GM18861 (cell line): ENCODE results near the gene PSORS1C2.
"Not testable (repeated sequence)": the region's sequence is repeated elsewhere in the genome, so short reads cannot be mapped to it uniquely, and the experiment has no call there.

Experiments
- ATAC-seq: cut with Tn5 transposase; IDR thresholded peaks from one replicate; pipeline ENCODE4 v1.9.1; 2021; ENCODE audit not compliant: unreplicated experiment

The PSORS1C2 gene

DNA sequence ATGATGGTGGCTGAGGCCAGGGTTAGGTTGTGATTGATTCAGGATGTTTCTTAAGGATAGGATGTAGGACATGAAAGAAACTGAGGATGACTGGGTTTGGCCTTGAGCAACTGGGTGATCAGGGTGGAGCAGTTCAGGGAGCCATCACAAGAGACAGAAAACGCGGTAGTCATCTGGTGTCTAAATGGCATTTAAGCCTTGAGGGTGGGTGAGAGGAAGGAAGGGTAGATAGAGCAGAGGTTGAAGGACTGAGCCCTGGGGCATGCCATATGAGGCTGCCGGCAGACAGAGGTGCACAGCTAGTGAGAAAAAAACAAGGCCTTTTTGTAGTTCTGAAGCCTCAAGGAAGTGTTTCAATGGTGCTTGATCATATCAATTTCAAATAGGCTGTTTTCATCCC is 29.7 kb upstream of the PSORS1C2 start:
- ATAC-seq = no peak

DNA sequence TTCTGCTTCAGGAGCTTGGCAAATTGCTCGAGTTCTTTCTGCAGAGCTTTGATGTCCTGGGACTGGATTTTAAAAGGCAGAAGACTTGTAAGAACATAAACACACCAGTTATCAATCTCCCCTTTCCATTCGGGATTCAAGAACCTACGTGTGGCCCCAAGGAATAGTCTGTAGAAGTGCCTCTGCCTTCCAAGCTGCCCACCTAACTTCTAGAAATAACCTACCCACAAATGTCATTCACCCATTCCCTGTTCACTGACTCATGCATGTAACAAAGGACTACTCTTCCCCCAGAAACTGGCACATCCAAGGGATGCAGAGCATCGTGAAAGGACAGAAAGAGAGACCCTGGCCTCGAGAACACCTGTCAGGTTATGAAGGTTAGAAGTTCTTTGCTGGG is 27.1 kb upstream of the PSORS1C2 start:
- no peak for ATAC-seq

DNA sequence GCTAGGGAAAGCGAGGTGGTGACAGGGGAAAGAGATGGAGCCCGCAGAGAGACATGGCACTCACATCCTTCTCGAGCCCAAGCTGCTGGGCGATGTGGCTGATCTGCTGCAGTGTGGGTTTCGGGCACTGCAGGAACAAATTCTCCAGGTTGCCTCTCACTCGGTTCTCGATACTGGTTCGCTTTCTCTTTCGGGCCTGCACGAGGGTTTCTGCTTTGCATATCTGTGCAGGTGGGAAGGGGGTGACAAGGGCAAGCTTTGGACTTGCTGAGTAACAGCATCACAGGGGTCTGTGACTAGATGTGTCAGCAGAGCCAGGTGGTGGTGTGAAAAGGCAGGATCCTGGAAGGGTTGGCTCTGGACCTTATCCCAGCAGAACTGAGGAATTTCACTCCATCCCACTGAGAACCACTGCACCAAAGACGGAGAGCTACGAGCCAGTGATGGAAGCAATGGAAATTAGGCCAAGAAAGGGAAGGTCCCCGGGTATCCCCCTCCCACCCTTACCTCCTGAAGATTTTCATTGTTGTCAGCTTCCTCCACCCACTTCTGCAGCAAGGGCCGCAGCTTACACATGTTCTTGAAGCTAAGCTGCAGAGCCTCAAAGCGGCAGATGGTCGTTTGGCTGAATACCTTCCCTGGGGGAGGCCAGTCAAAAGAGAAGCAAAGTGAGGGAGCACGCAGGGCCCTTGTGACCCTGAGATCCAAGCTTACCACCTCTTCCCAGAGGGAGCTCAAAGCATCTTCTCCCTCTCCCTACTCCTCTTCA is 26.4 kb upstream of the PSORS1C2 start:
- ATAC-seq = peak; percentile 62

DNA sequence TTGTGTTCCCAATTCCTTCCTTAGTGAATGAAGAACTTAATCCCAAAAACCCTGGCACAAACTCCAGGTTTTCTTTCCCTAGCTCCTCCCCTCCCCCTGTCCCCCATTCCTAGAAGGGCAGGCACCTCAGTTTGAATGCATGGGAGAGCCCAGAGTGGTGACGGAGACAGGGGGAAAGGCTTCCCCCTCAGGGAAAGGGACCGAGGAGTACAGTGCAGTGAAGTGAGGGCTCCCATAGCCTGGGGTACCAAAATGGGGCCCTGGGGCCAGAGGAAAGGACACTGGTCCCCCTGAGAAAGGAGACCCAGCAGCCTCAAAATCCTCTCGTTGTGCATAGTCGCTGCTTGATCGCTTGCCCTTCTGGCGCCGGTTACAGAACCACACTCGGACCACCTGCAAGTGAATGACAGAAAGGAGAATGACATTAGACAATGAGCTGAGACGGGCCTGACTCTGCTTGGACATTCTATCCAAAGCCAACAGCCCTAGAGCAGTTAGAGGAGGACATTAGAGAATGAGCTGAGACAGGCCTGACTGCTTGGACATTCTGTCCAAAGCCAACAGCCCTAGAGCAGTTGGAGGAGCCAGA is 25.7 kb upstream of the PSORS1C2 start:
- ATAC-seq = not testable (repeated sequence)

DNA sequence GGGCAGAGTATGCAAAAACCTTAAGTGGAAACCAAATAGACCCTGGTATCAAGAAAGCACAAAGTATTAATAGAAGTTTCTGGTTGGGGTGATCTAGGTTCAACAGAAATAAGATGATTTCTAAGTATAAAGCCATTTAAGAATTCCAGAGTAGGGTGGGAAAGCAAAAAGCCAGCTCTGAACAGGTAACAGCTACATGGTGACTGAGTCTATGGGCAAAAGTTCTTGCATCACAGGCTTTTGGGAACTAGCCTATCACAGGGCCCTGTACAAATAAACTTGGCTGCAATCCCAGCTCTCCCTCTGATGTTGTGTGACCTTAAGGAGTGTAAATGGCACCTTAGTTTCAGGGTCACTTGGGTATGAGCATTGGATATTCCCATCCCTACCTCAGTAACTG is 25.1 kb upstream of the PSORS1C2 start:
- ATAC-seq = no peak

DNA sequence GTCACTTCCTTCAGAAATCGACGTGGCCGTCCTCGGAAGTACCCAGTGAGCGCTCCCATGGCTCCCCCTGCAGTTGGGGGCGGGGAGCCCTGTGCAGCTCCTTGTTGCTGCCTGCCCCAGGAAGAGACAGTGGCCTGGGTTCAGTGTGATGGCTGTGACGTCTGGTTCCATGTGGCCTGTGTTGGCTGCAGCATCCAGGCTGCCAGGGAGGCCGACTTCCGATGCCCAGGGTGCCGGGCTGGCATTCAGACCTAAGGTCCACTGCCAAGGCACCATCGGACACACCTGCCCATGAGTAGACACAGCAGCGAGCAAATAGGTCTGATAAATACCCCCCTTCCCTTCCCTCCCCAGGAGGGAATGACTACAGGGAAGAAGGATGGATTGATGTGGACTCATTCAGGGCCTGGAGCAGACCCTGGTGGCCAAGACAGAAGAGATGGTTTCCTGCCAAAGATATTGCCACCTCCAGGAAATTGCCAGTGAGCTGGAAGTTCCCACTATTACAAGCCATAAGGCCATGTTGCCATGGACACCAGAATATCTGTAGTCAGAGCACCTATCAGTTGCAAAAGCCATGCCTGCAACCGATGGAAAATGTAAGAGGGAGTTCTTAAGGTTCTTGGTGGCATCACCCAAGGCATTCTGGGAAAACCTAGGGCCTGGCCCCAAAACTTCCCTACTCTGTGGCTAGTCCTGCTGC is 23.7 kb upstream of the PSORS1C2 start:
- ATAC-seq = no peak

DNA sequence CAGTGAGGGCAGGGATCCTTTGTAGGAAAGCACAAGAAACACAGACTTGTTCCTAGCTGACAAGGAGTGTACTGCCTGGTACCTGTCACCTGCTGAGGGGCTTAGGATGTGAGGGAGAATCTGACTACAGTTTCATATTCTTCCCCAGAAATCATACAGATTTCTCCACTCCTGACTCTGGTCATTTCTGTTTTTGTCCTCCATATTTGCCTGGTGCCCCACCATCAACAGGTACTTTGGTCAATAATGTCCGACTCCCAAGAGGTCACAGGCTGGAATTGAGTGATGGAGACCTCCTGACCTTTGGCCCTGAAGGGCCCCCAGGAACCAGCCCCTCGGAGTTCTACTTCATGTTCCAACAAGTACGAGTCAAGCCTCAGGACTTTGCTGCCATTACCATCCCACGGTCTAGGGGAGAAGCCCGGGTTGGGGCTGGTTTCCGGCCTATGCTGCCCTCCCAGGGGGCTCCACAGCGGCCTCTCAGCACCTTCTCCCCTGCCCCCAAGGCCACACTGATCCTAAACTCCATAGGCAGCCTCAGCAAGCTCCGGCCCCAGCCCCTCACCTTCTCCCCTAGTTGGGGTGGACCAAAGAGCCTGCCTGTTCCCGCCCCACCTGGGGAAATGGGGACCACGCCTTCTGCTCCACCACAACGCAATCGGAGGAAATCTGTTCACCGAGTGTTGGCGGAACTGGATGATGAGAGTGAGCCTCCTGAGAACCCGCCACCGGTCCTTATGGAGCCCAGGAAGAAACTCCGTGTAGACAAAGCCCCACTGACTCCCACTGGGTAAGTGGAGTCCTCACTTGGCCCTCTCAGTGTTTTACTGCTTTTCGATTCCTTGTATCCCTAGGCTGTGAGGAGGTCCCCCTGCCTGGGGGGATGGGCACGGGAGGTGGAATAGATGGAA is 22.6 kb upstream of the PSORS1C2 start:
- no peak for ATAC-seq

DNA sequence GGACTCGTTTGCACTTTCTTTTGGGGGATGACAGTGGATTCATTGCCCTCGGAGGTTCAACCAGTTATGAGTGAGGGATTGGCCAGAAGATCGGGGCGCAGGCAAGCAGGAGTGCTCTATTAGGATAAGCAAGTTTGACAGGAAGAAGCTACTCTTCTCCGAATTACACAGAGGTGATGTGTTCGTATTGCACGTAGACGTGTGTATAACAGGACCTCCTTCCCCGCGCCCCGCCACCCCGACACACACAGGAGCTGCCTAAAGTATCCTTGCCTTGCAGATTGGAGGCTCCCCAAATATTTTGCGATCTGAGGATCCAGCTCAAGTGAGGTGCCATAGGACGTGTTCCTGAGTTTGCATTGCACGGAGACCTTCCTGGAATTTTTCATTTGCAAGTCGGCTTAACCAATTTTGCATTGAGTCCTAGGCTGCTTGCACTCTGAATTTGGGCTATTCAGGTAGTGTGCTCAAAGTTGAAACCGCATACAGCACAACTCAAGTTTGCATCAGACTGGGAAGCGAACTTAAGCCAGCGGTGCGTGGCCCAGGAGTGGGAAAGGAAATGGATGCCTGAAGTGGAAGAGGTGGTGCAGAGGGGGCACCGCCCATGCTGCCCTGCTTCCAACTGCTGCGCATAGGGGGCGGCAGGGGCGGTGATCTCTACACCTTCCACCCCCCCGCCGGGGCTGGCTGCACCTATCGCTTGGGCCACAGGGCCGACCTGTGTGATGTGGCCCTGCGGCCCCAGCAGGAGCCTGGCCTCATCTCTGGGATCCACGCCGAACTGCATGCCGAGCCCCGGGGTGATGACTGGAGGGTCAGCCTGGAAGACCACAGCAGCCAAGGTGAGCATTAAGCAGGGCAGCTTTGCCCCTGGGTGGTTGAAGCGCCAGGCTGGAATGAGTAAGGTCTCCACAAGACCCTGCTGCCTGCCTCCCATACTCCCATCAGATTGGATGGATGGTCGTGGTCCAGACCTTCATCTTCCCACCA is 20.3 kb upstream of the PSORS1C2 start:
- no peak for ATAC-seq

DNA sequence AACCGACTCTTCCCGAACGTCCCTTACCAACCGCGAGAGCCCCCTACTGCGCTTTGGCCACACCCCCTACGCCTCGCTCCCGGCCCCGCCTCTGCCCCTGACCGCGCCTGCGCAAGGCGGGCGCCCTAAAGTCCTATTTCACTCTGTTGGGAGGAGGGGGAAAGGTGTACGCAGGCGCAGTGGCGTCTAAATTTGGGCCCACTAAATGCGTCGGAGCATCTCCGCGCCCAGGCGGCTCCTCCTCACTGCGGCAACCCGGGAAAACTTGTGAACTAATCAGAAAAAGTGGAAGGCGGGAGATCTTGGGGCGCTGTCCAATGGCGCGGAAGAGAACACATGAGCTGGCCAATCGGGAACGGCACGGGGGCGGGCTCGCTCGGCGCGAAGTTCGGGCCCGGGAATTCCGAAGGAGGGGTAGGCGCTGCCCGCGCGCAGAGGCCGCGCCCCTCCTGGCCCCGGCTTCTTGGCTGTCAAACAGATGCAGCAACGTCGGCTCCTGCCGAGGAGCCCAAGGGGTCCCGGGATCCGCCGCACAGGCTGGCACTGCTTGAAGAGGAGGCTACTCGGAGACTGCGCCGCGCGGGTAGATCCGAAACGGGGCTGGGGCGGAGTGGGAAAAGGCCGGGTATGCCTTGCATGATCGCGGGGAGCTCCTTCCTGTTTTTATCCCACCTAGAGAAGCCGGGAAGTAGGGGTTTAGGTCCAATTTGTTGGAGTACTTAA is 19.4 kb upstream of the PSORS1C2 start, which contains the start of gene TCF19:
Gene TCF19 (plus strand): TSS at position 450 of the 723 bp plus-strand sequence. CDS start 881 bp downstream, outside the sequence.
- ATAC-seq = peak; percentile 84

DNA sequence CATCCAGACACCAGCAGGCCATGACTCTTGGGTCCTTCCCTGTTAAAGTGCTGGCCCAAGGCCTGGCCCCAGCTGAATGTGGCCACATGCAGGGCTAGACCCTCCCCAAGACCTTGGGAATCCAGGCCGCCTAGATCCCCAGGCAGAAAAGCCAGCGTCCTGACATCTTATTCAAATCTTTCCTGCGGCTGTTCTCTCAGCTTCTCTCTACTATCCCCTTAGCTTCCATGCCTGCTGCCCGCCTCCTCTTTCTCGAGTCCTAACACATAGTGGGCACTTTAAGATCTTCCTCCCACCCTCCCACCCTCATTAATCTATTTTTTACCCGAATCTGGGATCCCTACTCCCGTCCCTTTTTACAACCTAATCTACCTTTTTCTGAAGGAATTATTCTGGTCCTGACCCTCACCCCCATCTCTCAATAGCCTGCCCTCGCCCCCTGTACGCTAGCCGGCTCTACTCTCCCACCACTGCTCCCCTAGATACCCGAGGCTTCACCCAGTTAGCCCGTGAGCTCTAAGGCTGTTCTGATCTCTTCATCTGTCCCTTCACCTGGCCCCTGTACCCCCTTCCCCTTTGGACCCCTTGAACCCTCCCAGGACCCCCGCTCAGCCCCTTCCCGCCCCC is 18.8 kb upstream of the PSORS1C2 start, which contains the start of gene CCHCR1:
Gene CCHCR1 (minus strand): TSS at position 290 of the 627 bp plus-strand sequence. CDS start 202 bp downstream, at position 88.
- ATAC-seq = no peak

DNA sequence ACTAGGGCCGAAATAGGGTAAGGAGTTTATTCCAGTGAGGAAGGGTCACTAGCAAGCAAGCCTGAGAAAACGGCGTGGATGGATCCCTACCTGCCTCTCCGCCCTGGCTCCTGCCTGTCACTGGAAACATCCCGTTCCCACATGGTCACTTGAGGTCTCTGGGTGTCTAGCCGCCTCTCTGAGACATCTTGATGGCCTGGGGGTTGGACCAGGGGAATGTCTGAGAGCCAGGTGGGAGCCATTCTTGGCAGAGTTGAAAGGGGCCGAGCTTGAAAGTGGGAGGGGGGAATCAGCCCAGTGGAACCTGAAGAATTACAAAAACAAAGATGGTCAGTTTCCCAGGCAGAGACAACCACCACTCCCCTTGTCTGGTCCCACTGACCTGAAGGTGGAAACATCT is 17.8 kb upstream of the PSORS1C2 start:
- ATAC-seq = no peak

DNA sequence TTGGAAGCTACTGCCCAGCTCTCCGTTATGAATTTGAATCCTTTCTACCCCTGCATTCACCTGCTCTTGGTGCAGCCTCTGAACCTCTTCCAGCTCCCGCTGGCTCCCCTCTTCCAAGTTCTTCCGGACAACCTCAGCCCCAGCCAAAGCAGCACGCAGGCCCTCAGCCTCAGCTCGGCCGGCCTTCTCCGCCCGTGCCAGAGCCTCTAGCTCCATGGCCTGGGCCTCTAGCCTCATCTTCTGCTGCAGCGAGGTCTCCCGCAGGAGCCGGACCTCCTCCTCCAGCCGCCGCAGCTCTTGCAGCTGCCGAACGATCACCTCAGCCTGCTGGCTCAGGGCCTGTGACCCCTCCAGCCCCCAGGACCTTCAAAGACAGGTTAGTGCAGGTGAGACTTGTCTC is 15.6 kb upstream of the PSORS1C2 start:
- no peak for ATAC-seq

DNA sequence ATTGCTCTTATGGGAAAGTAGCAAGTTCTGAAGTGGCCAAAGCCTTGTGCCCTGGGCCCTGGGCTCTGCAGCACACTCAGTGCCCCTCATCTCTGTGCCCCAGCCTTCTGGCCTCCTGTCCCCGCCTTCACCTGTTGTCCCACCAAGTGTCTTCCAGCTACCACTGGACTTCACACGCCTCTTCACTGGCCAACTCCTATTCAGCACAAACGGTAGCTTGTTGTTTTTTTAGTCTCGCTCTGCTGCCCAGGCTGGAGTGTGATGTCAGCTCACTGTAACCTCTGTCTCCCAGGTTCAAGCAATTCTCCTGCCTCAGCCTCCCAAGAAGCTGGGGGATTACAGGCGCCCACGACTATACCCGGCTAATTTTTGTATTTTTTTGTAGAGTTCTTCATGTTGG is 13.9 kb upstream of the PSORS1C2 start:
- ATAC-seq = no peak

DNA sequence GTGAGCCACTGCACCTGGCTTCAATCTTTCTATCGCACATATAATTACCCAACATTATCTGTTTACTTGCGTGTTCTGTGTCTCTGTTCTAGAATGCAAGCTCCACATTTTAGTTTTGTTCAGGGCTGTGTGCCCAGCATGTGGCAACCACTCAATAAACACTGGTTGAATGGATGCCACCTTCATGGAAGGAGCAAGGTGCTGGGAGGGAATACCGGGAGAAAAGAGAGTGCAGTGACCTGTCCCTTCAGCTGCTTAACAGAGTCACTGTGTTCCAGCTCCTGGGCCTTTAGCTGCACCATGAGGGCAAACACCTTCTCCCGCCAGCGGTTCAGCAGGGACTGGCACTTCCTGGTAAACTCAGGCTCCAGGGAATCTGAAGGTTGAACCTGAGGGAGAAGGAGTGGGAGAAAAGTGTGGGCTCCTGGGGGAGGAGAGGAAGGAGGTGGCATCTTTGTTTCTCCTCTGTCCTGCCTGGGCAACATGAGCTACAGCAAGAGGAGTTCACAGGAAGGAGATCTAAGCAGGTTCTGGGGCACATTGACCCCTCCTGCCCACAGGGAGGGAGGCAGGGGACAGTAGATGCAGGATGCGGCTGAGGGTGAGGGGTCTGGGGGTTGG is 11.1 kb upstream of the PSORS1C2 start:
- ATAC-seq = no peak

DNA sequence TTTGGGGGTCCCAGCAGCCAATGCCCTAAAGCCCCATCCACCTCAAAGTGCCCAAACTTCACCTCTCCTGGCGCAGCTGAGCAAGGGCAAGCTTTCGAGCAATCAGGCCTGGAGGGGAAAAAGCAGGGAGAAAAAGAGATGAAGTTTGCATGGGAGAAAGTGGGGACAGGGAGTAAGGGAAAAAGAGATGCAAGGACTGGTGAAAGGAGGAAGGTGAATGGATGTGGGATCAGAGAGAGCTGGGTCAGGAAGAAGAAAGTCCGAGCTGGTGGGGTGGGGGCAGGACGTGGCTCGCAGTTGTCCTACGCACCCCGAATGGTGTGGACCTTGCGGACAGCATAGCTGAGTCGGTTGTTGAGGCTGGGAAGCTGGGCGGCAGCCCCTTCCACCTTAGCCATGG is 6.5 kb upstream of the PSORS1C2 start:
- ATAC-seq = no peak

DNA sequence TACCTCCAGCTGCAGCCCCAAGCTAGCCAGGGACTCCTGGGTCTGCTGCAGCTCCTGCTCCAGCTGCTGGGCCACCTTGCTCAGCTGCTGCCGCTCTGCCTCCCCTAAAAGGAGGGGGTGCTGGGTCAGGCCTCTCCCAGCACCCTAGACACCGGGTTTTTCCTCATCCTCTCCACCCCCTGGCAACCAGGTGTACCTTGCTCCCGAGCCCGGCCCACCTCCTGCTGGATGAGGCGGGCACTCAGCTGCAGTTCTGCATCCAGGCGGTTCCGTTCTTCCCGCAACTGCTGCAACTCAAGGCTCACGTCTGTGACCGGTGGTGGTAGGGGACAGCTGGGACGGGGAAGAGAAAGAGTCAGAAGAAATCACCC is 6.1 kb upstream of the PSORS1C2 start:
- ATAC-seq = no peak

DNA sequence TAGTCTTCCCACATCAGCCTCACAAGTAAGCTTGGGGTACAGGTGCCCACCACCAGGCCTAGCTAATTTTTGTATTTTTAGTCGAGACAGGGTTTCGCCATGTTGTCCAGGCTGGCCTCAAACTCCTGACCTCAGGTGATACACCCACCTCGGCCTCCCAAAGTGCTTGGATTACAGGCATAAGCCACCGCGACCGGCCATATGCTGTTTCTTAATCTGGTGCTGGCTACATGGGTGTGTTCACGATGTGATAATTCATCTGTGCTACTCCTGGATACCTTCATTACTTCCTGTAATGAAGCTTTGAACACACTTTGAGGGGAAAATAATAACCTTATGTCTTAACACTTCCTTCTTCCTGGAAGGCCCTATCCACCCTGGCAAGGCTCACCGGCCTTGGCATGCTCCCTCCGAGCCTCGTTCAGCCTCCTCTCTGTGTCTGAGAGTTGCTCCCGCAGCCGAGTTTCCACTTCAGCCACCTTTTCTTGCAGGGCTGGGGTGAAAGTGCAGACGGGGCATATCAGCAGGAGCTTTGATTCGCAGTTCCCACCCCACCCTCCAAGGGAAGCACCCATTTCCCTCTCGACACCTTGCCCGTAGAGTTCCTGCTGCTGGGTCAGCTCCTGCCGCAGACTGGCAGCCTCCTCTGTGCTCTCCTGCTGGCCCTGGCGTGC is 5.6 kb upstream of the PSORS1C2 start:
- ATAC-seq = no peak

DNA sequence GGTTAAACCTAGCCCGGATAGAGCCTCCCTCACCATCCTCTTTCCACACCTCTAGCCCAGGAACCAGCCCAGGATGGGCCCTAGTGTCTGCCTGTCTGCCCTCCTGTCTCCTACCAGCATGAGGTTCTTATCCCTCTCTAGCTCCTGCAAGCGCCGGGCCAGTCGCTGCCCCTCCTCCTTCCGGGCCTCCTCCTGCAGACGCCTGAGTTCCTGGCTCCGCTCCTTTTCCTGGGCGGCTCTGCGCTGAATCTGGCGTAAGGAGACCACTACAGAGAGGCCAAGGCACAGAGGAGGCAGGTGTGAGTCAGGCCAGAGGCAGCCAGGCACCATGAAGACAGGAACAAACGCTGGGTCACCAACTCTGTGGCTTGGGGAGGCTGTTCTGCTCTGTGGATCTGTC is 4.3 kb upstream of the PSORS1C2 start:
- no peak for ATAC-seq
